Activated CD4-positive, CD25-positive, alpha-beta regulatory T cell (primary cell): ENCODE measurements around the gene MCF2L.
"Not testable (repeated sequence)": the region's sequence is repeated elsewhere in the genome, so short reads cannot be mapped to it uniquely, and the experiment has no call there.

Source experiments
- DNase-seq, 4 experiments: peaks; one replicate each; lab custom pipeline; 2025; lab: John Stamatoyannopoulos, UW

The MCF2L gene

DNA sequence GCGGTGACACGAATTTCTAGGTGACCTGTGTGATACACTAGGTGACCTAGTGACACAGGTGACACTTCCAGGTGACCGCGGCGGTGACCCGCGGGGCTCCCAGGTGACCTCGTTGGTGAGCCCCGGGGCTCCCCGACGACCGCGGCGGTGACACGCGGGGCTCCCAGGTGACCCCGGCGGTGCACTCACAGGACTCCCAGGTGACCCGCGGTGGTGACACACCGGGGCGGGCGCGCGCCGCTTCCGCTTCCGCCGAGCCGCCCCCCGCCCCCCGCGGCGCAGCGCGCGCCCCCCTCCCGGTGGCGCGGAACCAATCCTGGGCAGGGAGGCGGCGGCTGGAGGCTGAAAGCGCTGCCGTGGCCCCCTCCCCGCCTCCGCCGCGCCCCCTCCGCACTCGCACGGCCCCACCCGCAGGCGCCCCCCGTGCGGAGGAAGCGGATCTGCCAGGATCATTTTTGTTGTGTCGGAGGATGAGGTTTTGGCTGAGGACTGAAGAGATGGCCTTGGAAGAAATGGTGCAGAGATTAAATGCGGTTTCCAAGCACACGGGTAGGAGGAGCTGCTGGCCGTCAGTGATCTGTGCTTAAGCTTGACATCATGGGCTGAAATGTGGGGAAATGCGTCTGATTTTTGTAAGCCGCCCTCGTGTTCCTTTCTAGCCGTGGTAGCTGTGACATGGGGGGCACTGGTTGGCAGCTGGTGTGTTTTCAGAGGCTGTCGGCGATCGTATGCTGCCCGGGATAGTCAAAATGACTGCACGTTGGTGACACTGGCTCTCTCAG is at the start of gene MCF2L:
Gene MCF2L, plus strand, starts transcription at position 305 of the 782 bp plus-strand sequence. Its CDS starts 166 bp downstream, at position 471.
- DNase-seq = peak; percentile 18 to 44 (median 37)

DNA sequence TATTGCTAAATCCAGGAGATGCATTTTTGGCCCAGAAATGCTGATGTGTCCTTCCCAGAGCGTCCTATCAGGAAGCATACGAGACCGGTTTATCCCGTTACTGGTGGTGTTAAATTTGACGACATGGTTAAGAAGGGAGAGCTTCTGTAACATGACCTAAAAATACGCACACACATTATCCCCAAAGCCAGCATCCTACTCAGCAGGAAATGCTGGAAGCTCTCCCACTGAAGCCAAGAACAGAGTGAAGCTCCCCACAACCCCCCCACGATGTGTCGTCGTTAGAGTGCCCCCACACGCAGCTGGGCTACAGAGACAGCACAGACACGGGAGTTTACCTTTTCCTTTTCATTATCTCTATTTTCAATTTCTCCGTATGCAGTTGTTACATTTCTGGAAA is 45.1 kb upstream of the MCF2L start:
- no peak for DNase-seq

DNA sequence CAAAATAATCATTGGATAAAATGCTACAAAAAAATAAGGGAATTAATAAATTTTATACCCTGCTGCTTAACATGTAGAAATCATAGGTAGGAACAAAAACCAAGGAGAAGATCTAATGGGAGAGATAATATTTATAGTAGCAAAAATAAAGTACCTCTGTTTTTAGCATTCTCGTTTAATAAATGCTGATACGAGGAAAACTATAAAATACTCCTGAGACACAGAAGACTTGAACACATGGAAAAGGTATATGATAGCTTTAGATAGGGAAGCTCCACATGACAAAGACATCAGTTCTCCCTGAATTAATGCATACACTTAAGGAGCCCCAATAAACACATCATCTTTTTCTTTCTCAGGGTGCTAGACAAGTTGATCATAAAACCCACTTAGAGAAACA is 44.6 kb upstream of the MCF2L start:
- no peak for DNase-seq

DNA sequence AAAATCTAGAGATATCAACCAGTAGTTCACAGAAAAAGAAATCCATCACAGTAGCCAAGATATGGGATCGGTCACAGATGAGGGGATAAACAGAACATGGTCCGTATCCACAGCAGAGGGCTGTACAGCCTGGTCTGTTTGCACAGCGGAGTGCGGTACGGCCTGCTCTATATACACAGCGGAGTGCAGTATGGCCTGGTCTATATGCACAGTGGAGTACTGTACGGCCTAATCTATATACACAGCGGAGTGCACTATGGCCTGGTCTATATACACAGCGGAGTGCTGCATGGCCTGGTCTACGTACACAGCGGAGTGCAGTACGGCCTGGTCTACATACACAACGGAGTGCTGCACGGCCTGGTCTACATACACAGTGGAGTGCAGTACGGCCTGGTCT is 43.0 kb upstream of the MCF2L start:
- no peak for DNase-seq

GRCh38 chr13:112926993-112927392 is 42.0 kb upstream of the MCF2L start:
- no peak for DNase-seq

DNA sequence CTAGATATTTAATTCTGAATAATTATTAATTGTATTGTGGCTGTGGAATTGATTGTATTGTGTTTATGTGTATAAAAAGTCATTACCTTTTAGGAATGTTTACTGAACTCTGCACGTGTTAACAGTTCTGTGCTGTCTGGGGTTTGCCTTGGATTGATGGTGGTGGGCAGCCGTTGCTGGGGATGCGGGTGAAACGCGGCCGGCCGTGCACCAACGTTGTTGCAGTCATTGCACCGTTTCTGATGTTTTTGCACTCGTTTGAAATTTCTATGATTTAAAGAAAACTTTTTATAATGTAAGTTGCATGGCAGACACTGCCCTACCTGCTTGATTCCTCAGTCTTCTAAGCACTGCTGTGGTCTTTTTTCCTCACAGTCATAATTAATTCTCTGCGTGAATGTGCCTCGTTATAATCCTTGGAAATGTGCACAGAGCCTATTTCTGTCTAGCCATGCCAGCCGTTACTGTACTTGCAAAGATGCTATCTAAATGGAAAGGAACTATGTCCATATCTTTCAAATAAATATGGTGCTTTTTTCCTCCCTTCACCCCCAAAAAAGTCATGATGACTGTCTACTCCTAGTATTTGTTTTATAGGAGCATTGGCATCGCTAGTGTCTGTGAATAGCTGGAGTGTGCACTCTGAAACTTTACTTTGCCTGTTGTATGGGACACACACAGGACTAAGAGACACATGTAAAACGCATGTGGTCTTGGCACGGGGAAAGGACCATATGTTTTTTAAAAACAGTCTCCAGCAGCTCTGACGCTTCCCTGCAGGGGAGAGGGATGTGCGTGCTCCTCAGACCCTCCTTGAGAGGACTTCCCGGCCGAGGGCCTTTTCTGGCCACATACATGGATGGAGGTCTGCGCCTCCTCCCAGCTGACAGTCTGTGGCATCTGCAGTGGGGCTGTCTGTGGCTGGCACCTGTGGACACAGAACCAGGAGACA is 40.7 kb upstream of the MCF2L start:
- DNase-seq = no peak

- no peak for DNase-seq
These were observed 39.8 kb upstream of the MCF2L start for GRCh38 chr13:112928972-112929782.

- no peak for DNase-seq
These were observed 39.3 kb upstream of the MCF2L start for GRCh38 chr13:112929783-112930055.

DNA sequence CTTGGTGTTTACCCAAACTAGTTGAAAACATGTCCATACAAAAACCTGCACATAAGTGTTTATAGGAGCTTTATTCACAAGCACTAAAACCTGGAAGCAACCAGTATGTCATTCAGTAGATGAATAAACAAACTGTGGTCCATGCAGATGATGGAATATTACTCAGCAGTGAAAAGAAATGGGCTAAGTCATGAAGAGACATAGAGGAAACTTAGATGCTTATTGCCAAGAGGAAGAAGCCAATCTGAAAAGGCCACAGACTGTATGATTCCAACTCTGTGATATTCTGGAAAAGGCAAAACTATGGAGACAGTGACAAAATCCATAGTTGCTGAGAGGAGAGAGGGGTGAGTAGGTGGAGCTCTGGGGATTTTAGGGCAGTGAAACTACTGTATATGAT is 38.8 kb upstream of the MCF2L start:
- no peak for DNase-seq

DNA sequence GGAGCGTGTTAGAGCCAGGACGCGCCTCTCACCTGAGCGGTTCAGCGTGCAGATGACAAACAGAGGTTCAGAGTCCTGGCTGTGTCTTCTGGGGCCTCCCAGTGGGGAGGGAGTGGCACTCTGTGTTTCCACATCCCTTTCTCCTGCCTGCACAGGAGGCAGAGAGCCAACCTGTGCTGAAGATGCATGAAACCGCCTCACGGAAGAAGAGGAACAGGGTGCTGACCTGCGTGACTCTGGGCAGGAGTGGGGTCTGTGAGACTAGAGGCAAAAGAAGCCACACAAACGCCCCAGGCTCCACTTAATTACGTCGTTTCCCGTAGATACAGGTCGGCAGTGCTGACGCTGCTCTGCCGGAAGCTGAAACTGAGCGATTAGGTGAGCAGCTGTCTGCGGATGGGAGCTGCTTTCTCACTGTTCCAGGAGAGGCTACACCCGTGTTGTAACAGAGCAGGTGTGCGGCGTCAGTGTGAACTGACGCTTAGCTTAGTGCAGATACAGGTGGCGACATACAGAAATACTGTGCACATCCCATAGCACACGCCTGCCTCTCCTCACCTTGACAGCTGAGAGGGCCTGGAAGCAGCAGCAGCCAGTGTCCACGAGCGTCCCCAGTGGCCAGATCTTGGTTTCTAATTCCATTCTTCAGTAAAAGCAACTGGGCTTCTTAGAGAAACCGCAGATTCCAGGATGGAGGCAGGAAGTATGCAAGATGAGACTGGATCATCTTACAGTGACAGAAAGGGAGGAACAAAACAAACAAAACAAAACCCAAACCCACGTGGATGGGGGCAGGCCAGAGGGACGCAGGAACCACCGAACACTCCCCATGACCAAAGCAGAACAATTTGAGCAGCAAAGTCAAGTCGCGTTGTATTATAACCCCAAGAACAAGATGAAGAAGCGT is 37.7 kb upstream of the MCF2L start:
- DNase-seq = no peak

DNA sequence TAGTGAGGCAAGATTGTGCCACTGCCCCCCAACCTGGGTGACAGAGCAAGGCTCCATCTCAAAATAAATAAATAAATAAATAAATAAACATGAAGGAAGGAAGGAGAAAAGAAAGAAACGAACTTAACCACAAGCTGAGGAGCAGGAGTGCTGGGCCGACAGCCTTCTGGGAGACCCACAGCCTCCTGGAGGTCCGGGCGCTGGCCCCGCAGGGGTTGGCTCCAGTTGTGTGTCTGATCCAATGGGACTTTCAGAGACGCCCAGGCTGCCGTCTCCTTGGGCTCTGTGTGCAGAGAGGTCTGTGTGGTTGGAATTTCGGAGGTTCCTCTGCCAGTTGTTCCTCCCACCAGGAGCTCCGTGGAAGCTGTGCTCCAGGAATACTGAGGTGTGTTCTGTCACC is 36.0 kb upstream of the MCF2L start:
- no peak for DNase-seq

- no peak for DNase-seq
These were observed 35.4 kb upstream of the MCF2L start for GRCh38 chr13:112933649-112934048.

GRCh38 chr13:112934078-112934477 is 34.9 kb upstream of the MCF2L start:
- DNase-seq = no peak

DNA sequence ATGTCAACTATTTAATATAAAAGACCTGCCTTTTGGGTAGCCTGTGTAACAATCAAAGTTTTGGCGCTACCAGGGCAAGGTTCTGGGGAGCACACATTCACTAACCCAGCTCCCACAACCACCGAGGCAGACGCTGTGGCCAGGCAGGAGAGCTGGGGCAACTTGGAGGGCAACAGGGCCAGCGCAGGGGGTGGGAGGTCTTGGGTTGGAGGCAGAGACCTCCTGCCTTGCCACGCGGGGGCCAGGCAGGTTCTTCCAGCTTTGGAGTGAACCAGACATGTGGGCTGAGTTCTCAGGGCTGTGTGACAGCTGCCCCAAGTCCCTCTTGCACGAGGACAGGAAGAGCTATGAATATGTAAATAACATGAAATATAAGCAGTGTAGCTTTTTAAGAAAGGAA is 30.3 kb upstream of the MCF2L start:
- DNase-seq = no peak

DNA sequence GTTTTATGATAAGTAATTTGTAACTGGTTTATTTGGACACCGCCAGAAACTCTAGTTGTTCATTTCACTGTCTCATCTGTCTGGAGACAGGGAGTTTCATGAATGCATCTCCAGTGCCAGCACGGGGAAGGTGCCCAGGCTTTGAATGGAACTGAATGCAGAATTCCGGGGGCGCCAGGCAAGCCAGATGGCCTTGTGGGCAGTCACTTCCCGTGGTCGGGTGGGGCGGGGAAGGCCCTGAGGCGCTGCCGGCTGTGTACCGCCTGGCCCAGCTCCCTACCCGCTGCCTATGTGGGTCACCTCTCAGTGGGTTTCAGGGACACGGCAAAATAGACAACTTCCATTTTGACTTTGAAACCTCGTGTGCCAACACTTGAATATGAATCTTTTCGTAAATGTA is 28.8 kb upstream of the MCF2L start:
- DNase-seq = no peak

- no peak for DNase-seq
These were observed 27.7 kb upstream of the MCF2L start for GRCh38 chr13:112941349-112941748.

DNA sequence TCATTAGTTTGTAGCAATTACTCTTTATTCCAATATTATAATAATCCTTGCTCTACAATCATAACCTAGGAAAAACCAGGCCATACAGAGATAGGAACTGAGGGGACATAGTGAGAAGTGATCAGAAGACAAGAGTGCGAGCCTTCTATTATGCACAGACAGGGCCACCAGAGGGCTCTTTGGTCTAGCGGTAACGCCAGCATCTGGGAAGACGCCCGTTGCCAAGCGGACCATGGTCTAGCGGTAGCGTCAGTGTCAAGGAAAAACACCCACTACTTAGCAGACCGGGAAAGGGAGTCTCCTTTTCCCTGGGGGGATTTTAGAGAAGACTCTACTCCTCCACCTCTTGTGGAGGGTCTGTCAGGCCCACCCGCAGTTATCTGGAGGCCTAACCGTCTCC is 27.2 kb upstream of the MCF2L start:
- not testable (repeated sequence) for DNase-seq

- DNase-seq = peak; percentile 79 to 98 (median 90)
These were observed 26.2 kb upstream of the MCF2L start for GRCh38 chr13:112942689-112943308.

GRCh38 chr13:112943309-112944125 is 25.5 kb upstream of the MCF2L start:
- DNase-seq = no peak

- no peak for DNase-seq
These were observed 21.2 kb upstream of the MCF2L start for GRCh38 chr13:112947796-112948195.
